Endothelial cell of umbilical vein (primary cell): ENCODE data around the gene SRRD.

Experiments
- CTCF ChIP-seq, 2 donors: IDR thresholded peaks; 1 replicate in 1 of 2; 2 replicates in 1 of 2; pipeline ENCODE4 v1.5.1; 2011; ENCODE audit warnings: low read length in 2 of 2, mild to moderate bottlenecking in 2 of 2, moderate library complexity in 2 of 2, control low read depth in 1 of 2, inconsistent platforms in 1 of 2, low read depth in 1 of 2; ENCODE audit not compliant: insufficient read depth in 1 of 2; ENCODE audit errors: extremely low read depth in 1 of 2
- TF ChIP-seq, protein P1 (sequence below): IDR thresholded peaks from 2 replicates; pipeline ENCODE4 v1.6.1; 2011; ENCODE audit not compliant: insufficient read depth, insufficient read length

- TF ChIP-seq, protein P1, sequence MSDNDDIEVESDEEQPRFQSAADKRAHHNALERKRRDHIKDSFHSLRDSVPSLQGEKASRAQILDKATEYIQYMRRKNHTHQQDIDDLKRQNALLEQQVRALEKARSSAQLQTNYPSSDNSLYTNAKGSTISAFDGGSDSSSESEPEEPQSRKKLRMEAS, result no peak
- TF ChIP-seq CTCF (IDR thresholded peaks at IDR 0.05; ENCODE audit: extremely low read depth in 1 of 2, insufficient read depth in 1 of 2, low read depth in 1 of 2, low read length in 2 of 2), result no peak
Observed at GRCh38 chr22:26447584-26448329, 35.9 kb upstream of the SRRD start.
